HCT116 (cell line): Measurements from ENCODE around the gene CDYL. TPM values are rescaled to one million over a fixed set of nuclear protein-coding genes. Genes with fewer than 3 reads are reported as not detected.

Experiments
- ATAC-seq: fragments of 200-7000 bp; cut with Tn5 transposase; 2 replicates; pipeline ENCODE4 v1.9.1; 2020; ENCODE audit warnings: mild to moderate bottlenecking, moderate library complexity
- BruUV-seq: library from RNA; stranded (reverse); fragments of 400-500 nt; replicated peaks from 2 replicates; lab custom pipeline; 2021; lab: Mats Ljungman, UMichigan
- CTCF ChIA-PET: fragments of 300-600 bp; sonication (Branson Sonifier 250); formaldehyde crosslinking; loops from one replicate; lab custom pipeline; 2021; ENCODE audit warnings: antibody characterized with exemption; lab: Charles Lee
- POLR2A ChIA-PET: fragments of 300-600, 350-600 bp; sonication (Branson Sonifier 250); formaldehyde crosslinking; loops from one replicate; lab custom pipeline; 2021; ENCODE audit warnings: antibody characterized with exemption; lab: Charles Lee
- RAD21 ChIA-PET, 2 experiments: fragments of 300-600 bp; sonication (Branson Sonifier 250); formaldehyde crosslinking; loops; one replicate each; lab custom pipeline; 2023; ENCODE audit warnings: low total read pairs in 2 of 2; ENCODE audit not compliant: uncharacterized antibody in 2 of 2, unreplicated experiment in 2 of 2, low non-redundant PET in 1 of 2; lab: Charles Lee
- DNase-seq: peaks from one replicate; pipeline ENCODE4 v3.0.0-alpha.2; 2010; ENCODE audit warnings: low read depth, low spot score
- H2AFZ ChIP-seq: fragments of 200-600 bp; shearing (Covaris generic), sonication (generic); 2 replicates; pipeline ENCODE4 v1.6.1; 2017; ENCODE audit warnings: low read depth, mixed run types, mixed read lengths, antibody characterized with exemption, low read length; ENCODE audit not compliant: poor library complexity, severe bottlenecking
- H3K27ac ChIP-seq: 2 replicates; pipeline ENCODE4 v1.5.1; 2012; ENCODE audit warnings: low read depth, low read length
- H3K27me3 ChIP-seq: fragments of 200-600 bp; sonication (generic); 2 replicates; pipeline ENCODE4 v1.6.1; 2016; ENCODE audit warnings: mixed run types, low read length, mixed read lengths; ENCODE audit not compliant: insufficient read depth
- H3K36me3 ChIP-seq, 2 experiments: fragments of 200-500 bp in 1 of 2; fragments of 200-600 bp in 1 of 2; sonication (Bioruptor generic) in 1 of 2; sonication (generic) in 1 of 2; 2 replicates each; pipeline versions ENCODE4 v1.5.1 to v1.6.1; 2014 to 2016; ENCODE audit warnings: low read length in 2 of 2, inconsistent platforms in 1 of 2, mixed read lengths in 1 of 2, mixed run types in 1 of 2; ENCODE audit not compliant: insufficient read depth in 2 of 2, control insufficient read depth in 1 of 2
- H3K4me1 ChIP-seq, 2 experiments: fragments of 200-600 bp in 1 of 2; sonication (generic) in 1 of 2; 2 replicates each; pipeline versions ENCODE4 v1.5.1 to v1.6.1; 2012 to 2017; ENCODE audit warnings: low read length in 2 of 2, inconsistent platforms in 1 of 2, mild to moderate bottlenecking in 1 of 2, mixed read lengths in 1 of 2, mixed run types in 1 of 2, moderate library complexity in 1 of 2; ENCODE audit not compliant: insufficient read depth in 2 of 2, control insufficient read depth in 1 of 2
- H3K4me2 ChIP-seq: fragments of 200-600 bp; sonication (generic); 2 replicates; pipeline ENCODE4 v1.6.1; 2017; ENCODE audit warnings: mixed run types, low read length, mixed read lengths
- H3K4me3 ChIP-seq, 2 experiments: fragments of 200-600 bp in 1 of 2; sonication (generic) in 1 of 2; replicated peaks in 1 of 2; 2 replicates each; pipeline ENCODE4 v1.5.1; 2011 to 2016; ENCODE audit warnings: low read length in 2 of 2, control low read depth in 1 of 2, low read depth in 1 of 2, mild to moderate bottlenecking in 1 of 2, mixed read lengths in 1 of 2, mixed run types in 1 of 2
- H3K79me2 ChIP-seq: fragments of 200-600 bp; sonication (generic); 2 replicates; pipeline ENCODE4 v1.6.1; 2017; ENCODE audit warnings: mild to moderate bottlenecking, mixed run types, low read length, moderate library complexity, mixed read lengths; ENCODE audit not compliant: insufficient read depth
- H3K9ac ChIP-seq: fragments of 200-600 bp; sonication (generic); 2 replicates; pipeline ENCODE4 v1.6.1; 2016; ENCODE audit warnings: low read length, mixed read lengths
- H3K9me2 ChIP-seq: fragments of 200-600 bp; sonication (generic), shearing (Covaris generic); 2 replicates; pipeline ENCODE4 v1.6.1; 2017; ENCODE audit warnings: mixed run types, mild to moderate bottlenecking, moderate library complexity; ENCODE audit not compliant: insufficient read depth
- H3K9me3 ChIP-seq, 2 experiments: fragments of 200-500 bp in 1 of 2; fragments of 200-600 bp in 1 of 2; sonication (Bioruptor generic) in 1 of 2; sonication (generic) in 1 of 2; 2 replicates each; pipeline ENCODE4 v1.6.1; 2014 to 2017; ENCODE audit warnings: low read length in 2 of 2, mixed read lengths in 2 of 2, inconsistent platforms in 1 of 2, low read depth in 1 of 2, mild to moderate bottlenecking in 1 of 2, mixed run types in 1 of 2, moderate library complexity in 1 of 2; ENCODE audit not compliant: control insufficient read depth in 1 of 2, insufficient read depth in 1 of 2
- H4K20me1 ChIP-seq: fragments of 200-600 bp; sonication (generic), shearing (Covaris generic); 2 replicates; pipeline ENCODE4 v1.6.1; 2017; ENCODE audit warnings: mixed run types, mild to moderate bottlenecking, moderate library complexity; ENCODE audit not compliant: insufficient read depth
- ATF3 ChIP-seq: IDR thresholded peaks from 2 replicates; pipeline ENCODE4 v1.6.1; 2012
- CBX3 ChIP-seq: IDR thresholded peaks from 2 replicates; pipeline ENCODE4 v1.6.1; 2012; ENCODE audit warnings: low read depth
- EZH2 ChIP-seq: fragments of 200-600 bp; sonication (generic); IDR thresholded peaks from 2 replicates; pipeline ENCODE4 v1.6.1; 2017; ENCODE audit warnings: antibody characterized with exemption, mixed run types
- MAX ChIP-seq: IDR thresholded peaks from 2 replicates; pipeline ENCODE4 v1.6.1; 2012
- POLR2AphosphoS5 ChIP-seq: IDR thresholded peaks from 2 replicates; pipeline ENCODE4 v1.6.1; 2011; ENCODE audit warnings: mild to moderate bottlenecking, low read depth, low read length, moderate library complexity
- REST ChIP-seq: IDR thresholded peaks from 2 replicates; pipeline ENCODE4 v1.6.1; 2012; ENCODE audit warnings: low read depth
- SP1 ChIP-seq: IDR thresholded peaks from 2 replicates; pipeline ENCODE4 v1.6.1; 2012; ENCODE audit warnings: low read depth
- TCF7L2 ChIP-seq: IDR thresholded peaks from 2 replicates; pipeline ENCODE4 v1.7.0; 2011; ENCODE audit warnings: borderline replicate concordance, inconsistent platforms; ENCODE audit not compliant: insufficient read depth, insufficient read length; ENCODE audit errors: extremely low read depth
- ZFX ChIP-seq: fragments of 450-650 bp; IDR thresholded peaks from 2 replicates; pipeline ENCODE4 v1.6.1; 2017
- intact Hi-C: fragments of 100-400 bp; cut with micrococcal nuclease; formaldehyde crosslinking; loops from 2 replicates; pipeline ENCODE4 v1.10.0; 2022
- total RNA-seq: library from RNA; stranded (reverse); gene quantifications from one replicate; pipeline ENCODE4 v1.2.1, GENCODE V29; 2021; ENCODE audit not compliant: unreplicated experiment

Gene CDYL
- total RNA-seq, 1 experiment from 2014 or later, result 42.6 TPM

- Histone ChIP-seq H3K36me3 (no peaks in the 10 kb centered on the region), H4K20me1 (peaks cover 24% of the 10 kb centered on the region), H3K27me3 (no peaks in the 10 kb centered on the region), H3K9ac (no peak overlapping the region), H3K4me3 (no peak overlapping the region), H3K27ac (no peak overlapping the region), H3K4me1 (peaks cover 0 to 25% of the 10 kb centered on the region in 2 experiments; a peak in 3 of 4 replicates), H3K4me2 (no peak overlapping the region), H3K79me2 (peaks cover 98% of the 10 kb centered on the region), H3K9me2 (no peaks in the 10 kb centered on the region), H2AFZ (no peak overlapping the region), H3K9me3 (no peaks in the 10 kb centered on the region)
- ChIA-PET RAD21 (no interaction called here), POLR2A (no interaction called here), CTCF (no interaction called here)
- no TSS peak for BruUV-seq
- intact Hi-C loops, result no loop called here
- ATAC-seq (no peak), DNase-seq (no peak)
- TF ChIP-seq POLR2AphosphoS5 (no peak), REST (peak; percentile 52)
Measured at GRCh38 chr6:4853349-4853748, 77.1 kb downstream of the CDYL start.

GRCh38 chr6:4853782-4854511, 77.7 kb downstream of the CDYL start:
- H3K4me3 ChIP-seq, result no peak overlapping the region
- H3K4me1 ChIP-seq, result peaks cover 0 to 21% of the 10 kb centered on the region in 2 experiments; a peak in 3 of 4 replicates
- ChIA-PET RAD21 (no interaction called here), POLR2A (no interaction called here), CTCF (no interaction called here)
- BruUV-seq, result no TSS peak
- DNase-seq (no peak), ATAC-seq (peak; percentile 27; the same call in 1 of the 2 replicates)
- no peaks in the 10 kb centered on the region for H3K9me3 ChIP-seq
- intact Hi-C loops, result no loop called here
- H3K79me2 ChIP-seq, result peaks cover 98% of the 10 kb centered on the region
- H3K27ac ChIP-seq, result no peak overlapping the region
- no peak overlapping the region for H3K4me2 ChIP-seq
- no peak overlapping the region for H2AFZ ChIP-seq
- H3K36me3 ChIP-seq, result no peaks in the 10 kb centered on the region
- no peaks in the 10 kb centered on the region for H3K9me2 ChIP-seq
- H3K9ac ChIP-seq, result no peak overlapping the region
- no peak for TF ChIP-seq EZH2
- no peak for TF ChIP-seq SP1
- no peak for TF ChIP-seq TCF7L2
- no peak for TF ChIP-seq REST
- no peak for TF ChIP-seq MAX
- no peak for TF ChIP-seq CBX3
- TF ChIP-seq ATF3, result no peak
- no peak for TF ChIP-seq ZFX
- H4K20me1 ChIP-seq, result peaks cover 19% of the 10 kb centered on the region
- H3K27me3 ChIP-seq, result no peaks in the 10 kb centered on the region
